ENCODE measurements around the gene PIGP. TPM values are rescaled to one million over a fixed set of nuclear protein-coding genes. Genes with fewer than 3 reads are reported as not detected.
A peak's percentile ranks its signal among the peaks of the same experiment; 100 is the strongest.

PIGP gene
- total and polyA plus RNA-seq, 9 of the 15 experiments (the other 6 are each of a cell fraction or from before 2014, with no cell fraction given) = 18.3 to 122 (median 35.6) TPM

GRCh38 chr21:37073417-37074196 lies 736 bp upstream of the PIGP start (continued):
- peak; percentile 78 for TF ChIP-seq L3MBTL2 (IDR thresholded peaks at IDR 0.05)
- TF ChIP-seq CREB1 (IDR thresholded peaks at IDR 0.05) = no peak
- peak; percentile 76; the same call in 1 of the 2 replicates for TF ChIP-seq CREB1 (CRISPR knock-in tag; IDR thresholded peaks at IDR 0.05)
- TF ChIP-seq NCOA1 (IDR thresholded peaks at IDR 0.05; ENCODE audit: low read depth) = no peak
- TF ChIP-seq HEY1 (CRISPR knock-in tag; IDR thresholded peaks at IDR 0.05; ENCODE audit: borderline replicate concordance) = no peak
- TF ChIP-seq SIX5 (IDR thresholded peaks at IDR 0.05; ENCODE audit: borderline replicate concordance in 1 of 2, insufficient read depth in 1 of 2, low read depth in 1 of 2, low read length in 2 of 2) = no peak
- TF ChIP-seq TEAD4 (IDR thresholded peaks at IDR 0.05; ENCODE audit: low read length) = no peak
- 0 out of 2 replicates have a peak, but pooled peaks have one; percentile 17 for TF ChIP-seq TEAD4 (CRISPR knock-in tag; IDR thresholded peaks at IDR 0.05; ENCODE audit: borderline replicate concordance)
- TF ChIP-seq KAT7 (CRISPR knock-in tag; IDR thresholded peaks at IDR 0.05; ENCODE audit: borderline replicate concordance) = peak; percentile 96; the same call in 1 of the 2 replicates

- in situ Hi-C loops (cut with MboI) = no loop called here
- H3K9ac ChIP-seq (ENCODE audit: insufficient read depth in 1 of 2, low read depth in 2 of 2, low read length in 2 of 2) = peak overlapping the region; percentile 92 to 97
- CTCF ChIA-PET (ENCODE audit: low intra/inter-chr PET ratio) = interaction anchor here (2.8 kb wide), 1 partner anchor 95 kb away, joined by 7 read pairs; no protein-coding TSS in a partner anchor
- H3K36me3 ChIP-seq (ENCODE audit: control insufficient read depth, insufficient read depth, low read length) = peaks cover 20% of the 10 kb centered on the region; the same call in 2 of the 3 replicates
- peak overlapping the region; percentile 86 for H2AFZ ChIP-seq (ENCODE audit: low read depth, low read length)
- peak overlapping the region; percentile 89 for H3K4me2 ChIP-seq (ENCODE audit: insufficient read depth, low read length)
- no peaks in the 10 kb centered on the region for H3K27me3 ChIP-seq (ENCODE audit: control insufficient read depth in 2 of 2, insufficient read depth in 2 of 2, low read length in 2 of 2)
- peaks cover 57% of the 10 kb centered on the region for H3K79me2 ChIP-seq (ENCODE audit: control insufficient read depth, insufficient read depth, low read length)
- no peaks in the 10 kb centered on the region for H3K9me3 ChIP-seq (replicated peaks; ENCODE audit: control insufficient read depth, insufficient read depth, low read depth, low read length)
- no peak for FAIRE-seq
- BruUV-seq (replicated peaks) = no TSS peak
- H3K9me1 ChIP-seq (ENCODE audit: control insufficient read depth, insufficient read depth, low read length) = no peaks in the 10 kb centered on the region
- DNase-seq (ENCODE audit: extremely low read depth in 1 of 4, low spot score in 3 of 4) = peak in 2 of 4 experiments; percentile 76 to 77
- intact Hi-C loops (cut with micrococcal nuclease) = no loop called here
- peak; percentile 76 for ATAC-seq
- peaks cover 15 to 26% of the 10 kb centered on the region in 2 experiments; a peak in 4 of 5 replicates for H3K4me1 ChIP-seq (replicated peaks in 1 of 2; ENCODE audit: control insufficient read depth in 2 of 2, insufficient read depth in 2 of 2, low read length in 2 of 2)
- POLR2A ChIA-PET = interaction anchor here (1.0 to 2.8 kb wide), 5 partner anchors 13 to 82 kb away, joined by 3 to 9 read pairs (median 4); no protein-coding TSS in a partner anchor
- peaks cover 10% of the 10 kb centered on the region; the same call in 1 of the 2 replicates for H4K20me1 ChIP-seq (replicated peaks; ENCODE audit: control insufficient read depth, insufficient read depth, low read length)
- peak overlapping the region; percentile 95 for H3K27ac ChIP-seq (ENCODE audit: extremely low read depth, low read depth, low read length)
- H3K4me3 ChIP-seq = peak overlapping the region; percentile 69
- WGBS (ENCODE audit: insufficient coverage, low coverage, missing lambda C conversion rate) = under 1% methylated on average over 47 of the region's 54 CpGs
- TF ChIP-seq SMAD2 (IDR thresholded peaks at IDR 0.05; ENCODE audit: low read depth, low read length) (no peak), PHB (CRISPR knock-in tag; IDR thresholded peaks at IDR 0.05) (0 out of 2 replicates have a peak, but pooled peaks have one; percentile 45), E2F1 (CRISPR knock-in tag; IDR thresholded peaks at IDR 0.05) (no peak), TRIM24 (IDR thresholded peaks at IDR 0.05) (no peak), TFAM (CRISPR knock-in tag; conservative IDR thresholded peaks at IDR 0.05) (no peak), KDM4B (IDR thresholded peaks at IDR 0.05; ENCODE audit: borderline replicate concordance in 2 of 2, low read depth in 1 of 2) (0 out of 4 replicates have a peak, but pooled peaks of 1 of the 2 experiments have one; percentile 1), ZNF699 (CRISPR knock-in tag; IDR thresholded peaks at IDR 0.05; ENCODE audit: insufficient replicate concordance) (no peak), NR1H2 (CRISPR knock-in tag; IDR thresholded peaks at IDR 0.05) (peak; percentile 67; the same call in 1 of the 2 replicates), CHD2 (IDR thresholded peaks at IDR 0.05; ENCODE audit: low read depth, low read length) (no peak), SMC3 (conservative IDR thresholded peaks at IDR 0.05; ENCODE audit: insufficient read depth, low read depth, low read length) (no peak), ZNF282 (CRISPR knock-in tag; IDR thresholded peaks at IDR 0.05) (no peak)
These were observed 440 bp downstream of the PIGP start for GRCh38 chr21:37072274-37072987.

Data from K562 (cell line).